ENCODE measurements around the gene BCAR3.
A peak's percentile ranks its signal among the peaks of the same experiment; 100 is the strongest.
"Not testable (repeated sequence)": the region's sequence is repeated elsewhere in the genome, so short reads cannot be mapped to it uniquely, and the experiment has no call there.

Gene BCAR3

DNA sequence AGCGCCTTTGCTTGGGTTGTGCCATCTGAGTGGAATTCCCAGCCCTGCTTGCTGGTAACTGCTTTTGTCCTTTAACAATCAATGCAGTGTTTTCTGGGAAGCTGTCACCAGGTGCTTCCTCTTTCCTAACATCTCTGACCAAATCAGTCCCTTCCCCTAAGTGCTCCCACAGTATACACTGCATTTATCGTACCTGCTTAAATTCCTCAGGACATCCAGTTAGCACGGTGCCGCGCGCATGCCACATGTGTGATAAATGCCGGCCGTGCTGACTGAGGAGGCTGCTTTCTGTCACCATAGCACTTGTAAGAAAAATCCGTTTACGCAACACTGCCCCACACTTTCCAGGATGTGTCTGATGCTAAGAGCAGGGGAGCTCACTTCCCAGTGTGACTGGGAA, 115.4 kb downstream of the BCAR3 start:
- no peak overlapping the region for H3K4me3 ChIP-seq (ENCODE audit: low read depth, low read length)
- no peak for DNase-seq (ENCODE audit: low read depth, low spot score)
- TF ChIP-seq, protein P1, sequence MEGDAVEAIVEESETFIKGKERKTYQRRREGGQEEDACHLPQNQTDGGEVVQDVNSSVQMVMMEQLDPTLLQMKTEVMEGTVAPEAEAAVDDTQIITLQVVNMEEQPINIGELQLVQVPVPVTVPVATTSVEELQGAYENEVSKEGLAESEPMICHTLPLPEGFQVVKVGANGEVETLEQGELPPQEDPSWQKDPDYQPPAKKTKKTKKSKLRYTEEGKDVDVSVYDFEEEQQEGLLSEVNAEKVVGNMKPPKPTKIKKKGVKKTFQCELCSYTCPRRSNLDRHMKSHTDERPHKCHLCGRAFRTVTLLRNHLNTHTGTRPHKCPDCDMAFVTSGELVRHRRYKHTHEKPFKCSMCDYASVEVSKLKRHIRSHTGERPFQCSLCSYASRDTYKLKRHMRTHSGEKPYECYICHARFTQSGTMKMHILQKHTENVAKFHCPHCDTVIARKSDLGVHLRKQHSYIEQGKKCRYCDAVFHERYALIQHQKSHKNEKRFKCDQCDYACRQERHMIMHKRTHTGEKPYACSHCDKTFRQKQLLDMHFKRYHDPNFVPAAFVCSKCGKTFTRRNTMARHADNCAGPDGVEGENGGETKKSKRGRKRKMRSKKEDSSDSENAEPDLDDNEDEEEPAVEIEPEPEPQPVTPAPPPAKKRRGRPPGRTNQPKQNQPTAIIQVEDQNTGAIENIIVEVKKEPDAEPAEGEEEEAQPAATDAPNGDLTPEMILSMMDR (IDR thresholded peaks at IDR 0.05; ENCODE audit: low read depth, low read length) = no peak
- in situ Hi-C loops (cut with HindIII; ENCODE audit: low sequenced_read_pairs) = no loop called here

DNA sequence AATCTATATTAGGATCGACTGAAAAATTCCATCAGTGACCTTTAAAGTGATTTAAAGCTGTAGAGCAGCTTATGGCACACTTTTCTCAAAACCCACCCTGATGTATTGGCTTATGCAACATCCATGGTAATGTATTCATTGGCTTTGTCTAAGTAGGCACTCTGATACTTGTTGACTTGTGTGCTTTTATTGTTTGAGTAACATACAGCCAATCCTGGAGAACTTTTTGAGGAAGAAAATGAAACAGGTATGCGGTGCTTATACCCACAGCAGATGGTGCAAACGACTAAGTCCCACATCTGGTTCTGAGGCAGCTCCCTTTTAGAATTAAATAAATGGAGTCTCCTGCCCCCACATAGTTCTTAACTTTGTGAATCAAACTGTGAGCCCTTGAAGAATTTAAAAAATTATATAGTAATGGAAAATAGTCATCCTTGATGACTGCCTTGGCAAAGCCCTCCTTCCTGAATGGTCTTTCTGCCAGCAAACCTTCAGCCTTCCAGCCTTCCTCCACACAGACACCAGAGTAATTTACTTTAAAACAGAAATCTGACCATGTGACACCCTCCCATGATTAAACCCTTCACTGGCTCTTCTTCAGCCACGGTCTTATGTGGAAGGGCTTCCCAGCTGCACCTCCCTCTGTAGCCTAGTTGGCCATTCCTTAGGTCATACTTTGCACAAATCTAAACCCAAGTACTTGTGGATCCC, 116.0 kb downstream of the BCAR3 start:
- TF ChIP-seq, protein P1 (IDR thresholded peaks at IDR 0.05; ENCODE audit: low read depth, low read length) = no peak
- H3K4me3 ChIP-seq (ENCODE audit: low read depth, low read length) = no peak overlapping the region
- in situ Hi-C loops (cut with HindIII; ENCODE audit: low sequenced_read_pairs) = no loop called here
- peak; percentile 44 for DNase-seq (ENCODE audit: low read depth, low spot score)

DNA sequence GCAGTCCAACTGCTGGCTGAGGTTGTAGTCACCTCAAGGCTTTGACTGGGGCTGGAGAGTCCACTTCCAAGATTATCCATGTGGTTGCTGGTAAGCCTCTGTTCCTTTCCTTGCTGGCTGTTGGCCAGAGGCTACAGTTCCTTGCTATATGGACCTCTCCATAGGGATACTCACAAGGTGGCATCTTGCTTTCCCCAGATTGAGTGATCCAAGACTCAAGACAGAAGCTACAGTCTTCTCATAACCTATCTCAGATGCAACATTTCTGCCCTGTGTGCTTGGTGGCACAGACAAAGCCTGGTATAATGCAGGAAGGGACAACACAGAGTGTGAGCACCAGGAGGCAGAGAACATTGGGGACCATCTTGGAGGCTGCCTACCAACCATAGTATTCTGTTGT, 121.9 kb downstream of the BCAR3 start:
- DNase-seq (ENCODE audit: low read depth, low spot score) = no peak
- TF ChIP-seq, protein P1 (IDR thresholded peaks at IDR 0.05; ENCODE audit: low read depth, low read length) = no peak
- no peak overlapping the region for H3K4me3 ChIP-seq (ENCODE audit: low read depth, low read length)
- in situ Hi-C loops (cut with HindIII; ENCODE audit: low sequenced_read_pairs) = no loop called here

DNA sequence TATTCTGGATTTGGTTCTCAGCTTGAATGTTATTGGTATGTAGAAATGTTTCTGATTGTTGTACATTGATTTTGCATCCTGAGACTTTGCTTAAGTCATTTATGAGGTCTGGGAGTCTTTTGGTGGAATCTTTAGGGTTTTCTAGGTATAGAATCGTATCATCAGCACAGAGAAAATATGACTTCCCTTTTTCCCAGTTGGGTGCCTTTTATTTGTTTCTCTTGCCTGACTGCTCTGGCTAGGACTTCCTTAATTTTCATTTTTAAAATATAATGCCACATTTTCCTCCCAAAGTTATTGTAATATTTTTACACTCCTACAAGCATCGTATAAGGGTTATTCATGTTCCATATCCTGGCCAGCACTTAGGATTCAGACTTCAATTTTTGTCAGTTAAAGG, 122.6 kb downstream of the BCAR3 start:
- H3K4me3 ChIP-seq (ENCODE audit: low read depth, low read length) = no peak overlapping the region
- TF ChIP-seq, protein P1 (IDR thresholded peaks at IDR 0.05; ENCODE audit: low read depth, low read length) = no peak
- DNase-seq (ENCODE audit: low read depth, low spot score) = no peak
- in situ Hi-C loops (cut with HindIII; ENCODE audit: low sequenced_read_pairs) = no loop called here

DNA sequence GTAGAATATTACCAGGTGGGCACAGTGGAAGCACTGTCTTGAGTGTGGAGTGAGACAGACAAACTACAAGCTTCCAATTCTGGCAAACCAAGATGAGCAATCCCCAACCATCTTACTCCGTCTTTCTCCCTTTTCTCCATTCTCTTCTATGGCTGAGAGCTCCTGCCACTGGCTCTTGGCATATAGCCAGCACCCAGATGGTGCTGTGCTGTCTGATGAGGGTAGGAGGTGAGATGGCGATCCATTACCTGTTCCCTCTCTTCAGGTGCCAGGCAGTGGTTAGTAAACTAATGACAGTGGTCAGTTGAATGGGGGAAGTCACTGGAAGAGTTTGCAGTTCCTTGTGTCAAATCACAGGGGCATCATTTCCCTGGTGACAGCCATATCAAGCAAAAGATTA, 125.3 kb downstream of the BCAR3 start:
- DNase-seq (ENCODE audit: low read depth, low spot score) = no peak
- H3K4me3 ChIP-seq (ENCODE audit: low read depth, low read length) = no peak overlapping the region
- TF ChIP-seq, protein P1 (IDR thresholded peaks at IDR 0.05; ENCODE audit: low read depth, low read length) = no peak
- in situ Hi-C loops (cut with HindIII; ENCODE audit: low sequenced_read_pairs) = no loop called here

DNA sequence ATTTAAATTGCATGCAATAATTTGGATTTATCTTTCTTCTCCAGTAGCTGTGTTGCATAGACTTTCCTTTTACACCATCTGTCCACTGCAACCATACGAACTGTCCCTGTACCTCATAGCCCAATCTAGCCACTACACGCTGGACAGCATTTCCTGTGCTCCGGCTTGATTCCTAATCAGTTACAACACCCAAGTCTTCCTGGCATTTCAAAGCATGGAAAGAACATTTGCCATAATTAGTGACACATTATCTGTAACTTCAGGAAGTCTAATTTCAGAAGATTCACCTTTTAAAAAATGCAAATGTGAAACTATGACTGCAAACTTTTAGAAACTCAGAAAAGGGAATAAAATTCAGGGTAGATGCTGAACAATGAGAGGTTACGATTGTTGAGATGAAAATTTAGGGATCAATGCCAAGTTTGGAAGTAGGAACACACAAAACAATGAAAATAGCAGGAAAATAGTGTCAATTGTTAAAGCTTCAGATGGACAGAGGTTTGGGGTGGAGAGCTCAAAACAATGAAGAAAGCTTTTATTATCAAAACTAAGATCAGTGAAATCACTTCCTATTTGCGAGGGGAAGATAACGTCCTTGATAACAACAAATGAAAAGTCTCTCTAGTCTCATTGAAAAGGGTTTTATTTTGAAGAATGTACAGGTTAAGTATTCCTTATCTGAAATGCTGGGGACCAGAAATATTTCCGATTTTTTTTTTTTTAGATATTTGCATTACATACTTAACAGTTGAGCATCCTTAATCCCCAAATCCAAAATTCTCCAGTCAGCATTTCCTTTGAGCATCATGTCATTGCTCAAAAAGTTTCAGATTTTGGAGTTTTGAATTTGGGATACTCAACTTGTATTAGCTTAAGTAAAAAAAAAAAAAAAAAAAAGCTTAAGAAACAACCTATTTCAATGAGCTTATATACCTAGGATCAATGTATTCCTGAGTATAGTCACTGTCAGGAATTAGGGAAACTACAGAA, 126.5 kb downstream of the BCAR3 start:
- TF ChIP-seq, protein P1 (IDR thresholded peaks at IDR 0.05; ENCODE audit: low read depth, low read length) = no peak
- DNase-seq (ENCODE audit: low read depth, low spot score) = no peak
- no peak overlapping the region for H3K4me3 ChIP-seq (ENCODE audit: low read depth, low read length)
- in situ Hi-C loops (cut with HindIII; ENCODE audit: low sequenced_read_pairs) = no loop called here

DNA sequence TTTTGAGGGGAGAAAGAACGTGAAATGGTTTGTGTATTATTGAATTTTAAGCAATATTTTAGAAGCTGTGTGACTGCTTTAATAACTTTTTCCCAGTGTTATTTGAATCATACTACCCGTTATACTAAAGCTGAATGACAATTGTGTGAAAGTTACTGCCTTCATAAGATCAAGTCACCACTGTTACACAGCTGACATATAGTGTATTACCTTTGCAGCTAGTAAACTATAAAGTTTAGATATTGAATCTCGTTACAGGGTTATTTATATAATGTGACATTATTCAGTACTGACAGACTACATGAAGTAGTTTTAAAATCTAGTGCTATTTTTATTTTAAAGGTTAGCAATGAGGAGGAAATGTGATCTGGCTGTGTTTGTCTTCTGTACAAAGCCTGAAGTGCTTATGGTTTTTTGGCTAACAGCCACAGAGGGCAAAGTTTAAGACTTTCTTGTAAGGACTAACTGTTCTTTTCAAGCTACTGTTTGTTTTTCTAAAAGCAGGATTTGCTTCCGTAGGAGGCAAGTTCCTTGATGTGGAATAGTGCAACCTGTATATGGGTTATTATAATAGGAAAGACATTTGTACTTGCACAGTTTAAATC, 127.6 kb downstream of the BCAR3 start:
- H3K4me3 ChIP-seq (ENCODE audit: low read depth, low read length); in situ Hi-C loops (cut with HindIII; ENCODE audit: low sequenced_read_pairs): not testable (repeated sequence)
- DNase-seq (ENCODE audit: low read depth, low spot score) = peak; percentile 77
